Duodenal mucosa (tissue), 2 donors: ENCODE results near the gene BCL6.

ENCODE experiments used
- H3K27ac ChIP-seq: one replicate; pipeline ENCODE4 v1.7.0; 2013; ENCODE audit warnings: low read depth, low read length
- H3K27me3 ChIP-seq, 2 donors: one replicate each; pipeline ENCODE4 v1.7.0; 2013; ENCODE audit warnings: low read length in 2 of 2, control low read depth in 1 of 2; ENCODE audit not compliant: insufficient read depth in 2 of 2, control insufficient read depth in 1 of 2
- H3K36me3 ChIP-seq, 2 donors: one replicate each; pipeline ENCODE4 v1.7.0; 2013; ENCODE audit warnings: low read length in 2 of 2, control low read depth in 1 of 2; ENCODE audit not compliant: insufficient read depth in 2 of 2, control insufficient read depth in 1 of 2
- H3K4me1 ChIP-seq, 2 donors: one replicate each; pipeline ENCODE4 v1.7.0; 2013; ENCODE audit warnings: low read length in 2 of 2, control low read depth in 1 of 2; ENCODE audit not compliant: insufficient read depth in 2 of 2, control insufficient read depth in 1 of 2
- H3K4me3 ChIP-seq, 2 donors: one replicate each; pipeline ENCODE4 v1.7.0; 2013; ENCODE audit warnings: low read length in 2 of 2, low read depth in 1 of 2
- H3K9ac ChIP-seq, 2 donors: one replicate each; pipeline ENCODE4 v1.7.0; 2013; ENCODE audit warnings: low read length in 2 of 2, low read depth in 1 of 2
- H3K9me3 ChIP-seq, 2 donors: one replicate each; pipeline ENCODE4 v1.7.0; 2013; ENCODE audit warnings: low read length in 2 of 2, control low read depth in 1 of 2; ENCODE audit not compliant: control insufficient read depth in 1 of 2

Gene BCL6

GRCh38 chr3:187679638-187680396 is 65.5 kb downstream of the BCL6 start:
- Histone ChIP-seq H3K4me1 (no peaks in the 10 kb centered on the region), H3K27me3 (peaks cover 3 to 4% of the 10 kb centered on the region in 2 donors), H3K27ac (no peak overlapping the region), H3K4me3 (no peak overlapping the region), H3K9ac (no peak overlapping the region), H3K36me3 (no peaks in the 10 kb centered on the region), H3K9me3 (peaks cover 0 to under 1% of the 10 kb centered on the region in 2 donors)

- H3K9ac ChIP-seq, result no peak overlapping the region
Measured at GRCh38 chr3:187678726-187679268, 66.5 kb downstream of the BCL6 start.

DNA sequence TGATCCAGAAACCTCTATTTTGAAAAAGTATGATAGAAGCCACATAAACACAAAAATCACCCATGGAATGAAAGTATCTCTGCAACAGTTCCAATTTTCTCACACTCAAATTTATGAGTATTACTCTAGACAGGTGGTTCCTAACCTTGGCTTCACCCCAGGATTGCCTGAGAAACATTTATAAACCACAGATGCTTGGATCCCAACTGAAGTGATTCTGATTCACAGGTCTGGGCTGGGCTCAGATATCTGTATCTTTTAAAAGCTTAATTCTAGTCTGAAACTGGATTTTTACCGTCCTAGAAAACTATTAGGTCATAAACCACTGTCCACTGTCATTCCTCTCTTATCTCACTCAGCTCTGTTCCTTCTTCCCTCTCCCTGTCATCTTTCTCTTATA is 67.7 kb downstream of the BCL6 start:
- Histone ChIP-seq H3K4me3 (no peak overlapping the region), H3K27ac (no peak overlapping the region), H3K4me1 (no peaks in the 10 kb centered on the region), H3K36me3 (no peaks in the 10 kb centered on the region), H3K9me3 (no peaks in the 10 kb centered on the region), H3K9ac (no peak overlapping the region), H3K27me3 (peaks cover 4 to 9% of the 10 kb centered on the region in 2 donors)

More at GRCh38 chr3:187678726-187679268, 66.5 kb downstream of the BCL6 start:
- H3K4me3 ChIP-seq, result no peak overlapping the region
- no peaks in the 10 kb centered on the region for H3K9me3 ChIP-seq
- H3K4me1 ChIP-seq, result no peaks in the 10 kb centered on the region
- peaks cover 4% of the 10 kb centered on the region in 2 donors for H3K27me3 ChIP-seq
- no peak overlapping the region for H3K27ac ChIP-seq
- no peaks in the 10 kb centered on the region for H3K36me3 ChIP-seq

DNA sequence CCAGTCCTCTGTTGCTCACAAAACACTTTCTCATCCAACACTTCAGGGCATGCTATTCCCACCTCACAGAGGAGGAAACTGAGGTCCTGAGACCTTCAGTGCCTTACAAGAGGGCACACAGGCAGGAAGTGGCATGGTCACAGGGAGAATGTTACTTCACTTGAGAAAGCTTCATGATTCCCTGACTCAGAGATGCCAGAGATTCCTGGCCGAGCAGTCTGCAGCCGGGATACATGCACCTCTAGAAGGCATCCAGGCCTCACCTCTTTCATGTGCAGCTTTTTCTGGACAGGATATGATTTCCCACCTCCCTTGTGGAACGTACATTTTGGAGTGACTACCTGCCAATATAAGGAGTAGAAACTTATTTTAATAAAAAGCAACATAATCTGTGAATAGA is 72.3 kb downstream of the BCL6 start:
- no peak overlapping the region for H3K9ac ChIP-seq
- peaks cover 10 to 28% of the 10 kb centered on the region in 2 donors for H3K27me3 ChIP-seq
- no peak overlapping the region for H3K4me3 ChIP-seq
- H3K4me1 ChIP-seq, result no peaks in the 10 kb centered on the region
- no peaks in the 10 kb centered on the region for H3K9me3 ChIP-seq
- H3K27ac ChIP-seq, result no peak overlapping the region
- no peaks in the 10 kb centered on the region for H3K36me3 ChIP-seq
